ENCODE measurements around the gene CCDC71L.

DNA sequence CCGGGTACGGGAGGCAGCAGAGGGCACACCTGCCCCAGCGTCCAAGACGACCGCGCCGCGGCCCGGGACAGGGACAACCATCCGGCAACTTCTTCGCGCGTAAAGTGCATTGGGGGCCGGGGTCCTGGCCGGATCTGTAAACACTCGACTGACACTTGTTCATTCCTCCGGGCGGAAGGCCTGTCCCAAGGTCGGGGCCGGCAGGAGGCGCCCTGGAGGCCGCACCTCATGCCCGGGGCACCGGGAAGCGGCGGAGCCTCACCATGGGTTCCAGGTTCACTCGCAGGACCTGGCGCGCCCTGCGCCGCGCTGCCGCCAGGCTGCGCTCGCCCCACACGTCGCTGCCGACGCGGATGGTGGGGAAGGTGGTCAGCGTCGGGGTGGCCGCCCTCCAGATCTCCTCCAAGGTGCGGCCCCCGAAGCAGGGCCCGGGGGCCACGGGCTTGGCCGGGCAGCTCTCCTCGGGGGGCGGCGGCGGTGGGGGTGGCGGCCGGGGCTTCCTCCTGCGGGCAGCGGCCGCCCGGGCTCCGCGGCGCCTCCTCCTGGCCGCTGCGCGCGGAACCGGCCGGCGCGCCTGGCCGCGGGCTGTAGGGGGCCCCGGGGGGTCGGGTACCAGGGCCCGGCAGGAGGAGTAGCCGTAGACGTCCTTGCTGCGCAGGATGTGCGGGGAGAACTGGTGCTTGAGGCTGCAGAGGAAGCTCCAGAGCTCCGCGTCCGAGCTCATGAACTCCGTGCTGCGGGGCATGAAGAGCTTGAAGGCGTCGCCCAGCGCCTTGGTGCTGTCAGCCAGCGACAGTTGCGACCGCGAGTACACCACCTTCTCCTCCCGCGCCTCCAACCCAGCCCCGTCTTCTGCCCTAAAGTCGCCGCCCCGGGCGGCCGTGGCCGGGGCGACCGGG lies 746 bp downstream of the CCDC71L start:
- TF ChIP-seq TAF1 (IDR thresholded peaks at IDR 0.05; ENCODE audit: low read depth), result no peak
- TF ChIP-seq CTCF (IDR thresholded peaks at IDR 0.05; ENCODE audit: poor library complexity, severe bottlenecking), result peak; percentile 78
- TF ChIP-seq EZH2 (IDR thresholded peaks at IDR 0.05; ENCODE audit: borderline replicate concordance, insufficient read depth, low read length, poor library complexity, severe bottlenecking), result no peak
- TF ChIP-seq SMC3 (conservative IDR thresholded peaks at IDR 0.05; ENCODE audit: poor library complexity), result peak; percentile 61
